GM18499 (cell line): ENCODE measurements around the gene POLE.

Experiments
- ATAC-seq: cut with Tn5 transposase; IDR thresholded peaks from one replicate; pipeline ENCODE4 v1.9.1; 2021; ENCODE audit warnings: moderate number of reproducible peaks; ENCODE audit not compliant: insufficient read depth, unreplicated experiment

POLE gene

GRCh38 chr12:132657004-132657727 is 30.0 kb downstream of the POLE start:
- no peak for ATAC-seq

DNA sequence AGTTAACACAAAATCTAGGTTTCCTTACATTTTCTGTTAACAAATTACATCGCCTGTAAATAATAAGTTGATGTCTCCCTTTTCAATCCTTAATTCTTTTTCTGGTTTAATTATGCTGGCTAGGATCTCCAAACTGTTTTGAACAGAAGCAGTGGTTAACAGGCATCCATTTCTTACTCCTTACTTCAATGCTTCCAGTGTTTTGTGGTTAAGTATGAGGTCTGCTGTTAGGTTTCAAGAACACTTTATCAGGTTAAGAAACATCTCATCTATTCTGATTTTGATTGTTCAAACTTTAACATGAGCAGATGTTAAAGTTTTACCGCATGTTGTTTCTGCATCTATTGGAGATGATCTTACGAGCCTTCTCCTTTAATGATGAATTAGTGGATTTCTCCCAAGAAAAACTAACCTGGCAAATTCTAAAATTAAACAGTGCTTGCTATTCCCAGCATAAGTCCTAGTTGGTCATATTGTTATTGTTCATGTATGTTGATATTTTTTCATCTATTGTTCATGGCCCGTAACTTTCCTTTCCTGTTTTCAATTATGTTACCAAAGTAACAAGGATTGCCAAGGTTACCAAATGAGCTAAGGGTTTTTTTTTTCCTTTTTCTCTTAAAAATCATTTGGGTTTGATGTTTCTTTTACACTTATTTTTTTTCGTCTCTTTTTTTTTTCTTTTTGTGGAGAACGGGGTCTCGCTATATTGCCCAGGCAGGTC is 33.4 kb downstream of the POLE start:
- no peak for ATAC-seq

DNA sequence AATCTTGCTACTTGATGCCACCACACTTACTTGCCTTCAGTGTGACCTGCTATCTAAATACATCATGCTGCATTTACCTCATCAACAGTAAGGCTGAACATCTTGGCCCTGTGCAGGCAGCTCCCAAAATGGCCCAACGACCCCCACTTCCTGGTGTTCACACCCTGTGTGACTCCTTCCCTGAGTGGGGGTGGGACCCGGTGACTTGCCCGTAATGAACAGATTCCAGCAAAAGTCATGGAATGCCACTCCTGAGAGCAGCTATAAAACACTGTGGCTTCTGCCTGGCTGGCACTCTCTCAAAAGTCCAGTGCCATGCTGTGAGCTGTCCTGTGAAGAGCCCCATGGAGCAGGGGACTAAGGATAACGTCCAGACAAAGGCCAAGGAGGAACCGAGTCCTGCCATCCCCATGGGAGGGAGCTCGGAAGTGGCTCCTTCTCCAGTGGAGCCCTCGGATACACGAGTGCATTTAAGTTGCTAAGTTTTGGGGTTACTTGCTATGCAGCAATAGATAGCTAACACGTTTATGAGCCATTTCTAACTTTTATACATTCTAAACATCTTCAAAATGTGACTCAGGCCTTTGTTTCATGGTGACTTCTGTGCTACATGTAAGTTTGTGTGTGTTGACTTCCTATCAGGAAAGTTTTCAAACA is 35.6 kb downstream of the POLE start:
- ATAC-seq = no peak

GRCh38 chr12:132649226-132649945 is 37.8 kb downstream of the POLE start:
- ATAC-seq = no peak

- no peak for ATAC-seq
Observed at GRCh38 chr12:132648616-132649225, 38.4 kb downstream of the POLE start.

DNA sequence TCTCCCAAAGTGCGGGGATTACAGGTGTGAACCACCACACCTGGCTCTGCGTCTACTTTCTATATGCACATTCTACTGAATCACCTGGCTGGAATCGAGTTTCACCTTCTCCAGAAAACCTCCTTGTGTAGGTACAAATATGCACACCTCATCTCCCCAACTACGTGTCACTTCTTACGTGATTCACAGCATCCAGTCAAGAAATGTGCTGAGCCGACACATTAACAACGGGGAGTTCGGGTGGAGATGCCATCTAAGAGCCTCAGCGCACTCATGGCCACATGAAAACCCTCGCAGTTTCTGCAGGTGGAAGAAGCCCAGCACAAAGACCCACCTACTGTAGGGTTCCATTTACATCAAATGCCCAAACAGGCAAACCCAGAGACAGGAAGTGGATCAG is 39.3 kb downstream of the POLE start:
- ATAC-seq = no peak

- no peak for ATAC-seq
Observed at GRCh38 chr12:132646850-132647249, 40.3 kb downstream of the POLE start.

DNA sequence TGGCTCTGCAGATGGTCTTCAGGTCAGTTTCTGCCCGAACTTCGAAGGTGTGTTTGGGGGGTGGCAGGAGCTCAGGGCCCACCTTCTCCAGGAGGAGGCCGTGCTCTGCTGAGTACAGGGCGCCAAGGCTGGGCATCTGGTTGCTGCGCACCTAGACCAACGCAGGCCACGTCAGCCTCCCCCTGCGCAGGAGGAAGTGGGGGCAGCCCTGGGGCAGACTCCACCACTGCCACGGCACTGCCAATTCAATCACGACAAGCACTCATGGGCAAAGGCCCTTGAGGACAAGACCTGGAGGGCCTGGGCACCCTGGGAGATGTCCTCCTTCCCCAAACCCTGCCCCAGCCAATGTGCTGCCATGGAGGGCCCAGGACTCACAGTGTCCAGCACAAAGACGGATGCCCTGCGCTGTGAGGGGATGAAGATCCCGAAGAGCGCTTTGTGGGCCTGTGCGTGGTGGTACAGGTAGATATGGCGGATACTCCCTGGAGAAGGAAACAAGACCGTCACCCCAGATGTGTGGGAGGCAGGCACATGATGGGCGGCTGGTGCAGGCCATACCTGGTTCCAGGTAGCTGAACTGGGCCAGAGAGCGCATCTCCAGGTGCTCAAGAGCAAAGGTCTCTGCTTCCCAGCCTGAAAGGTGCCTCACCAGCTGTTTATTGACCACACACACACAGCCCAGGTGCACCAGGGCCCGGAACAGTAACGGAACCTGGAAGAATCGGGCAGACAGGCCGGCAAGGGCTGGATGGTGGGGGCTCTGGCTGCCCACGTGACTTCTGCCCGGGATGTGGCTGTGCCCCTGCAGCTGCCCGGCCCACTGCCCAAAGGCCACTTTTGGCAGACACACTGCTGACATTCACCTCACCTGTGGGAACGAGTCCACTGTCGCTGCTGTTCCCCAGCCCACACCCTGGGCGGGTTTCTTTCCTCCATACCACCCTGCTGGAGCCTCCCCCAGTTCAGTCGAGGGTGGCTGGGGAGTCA is 44.0 kb downstream of the POLE start:
- no peak for ATAC-seq

DNA sequence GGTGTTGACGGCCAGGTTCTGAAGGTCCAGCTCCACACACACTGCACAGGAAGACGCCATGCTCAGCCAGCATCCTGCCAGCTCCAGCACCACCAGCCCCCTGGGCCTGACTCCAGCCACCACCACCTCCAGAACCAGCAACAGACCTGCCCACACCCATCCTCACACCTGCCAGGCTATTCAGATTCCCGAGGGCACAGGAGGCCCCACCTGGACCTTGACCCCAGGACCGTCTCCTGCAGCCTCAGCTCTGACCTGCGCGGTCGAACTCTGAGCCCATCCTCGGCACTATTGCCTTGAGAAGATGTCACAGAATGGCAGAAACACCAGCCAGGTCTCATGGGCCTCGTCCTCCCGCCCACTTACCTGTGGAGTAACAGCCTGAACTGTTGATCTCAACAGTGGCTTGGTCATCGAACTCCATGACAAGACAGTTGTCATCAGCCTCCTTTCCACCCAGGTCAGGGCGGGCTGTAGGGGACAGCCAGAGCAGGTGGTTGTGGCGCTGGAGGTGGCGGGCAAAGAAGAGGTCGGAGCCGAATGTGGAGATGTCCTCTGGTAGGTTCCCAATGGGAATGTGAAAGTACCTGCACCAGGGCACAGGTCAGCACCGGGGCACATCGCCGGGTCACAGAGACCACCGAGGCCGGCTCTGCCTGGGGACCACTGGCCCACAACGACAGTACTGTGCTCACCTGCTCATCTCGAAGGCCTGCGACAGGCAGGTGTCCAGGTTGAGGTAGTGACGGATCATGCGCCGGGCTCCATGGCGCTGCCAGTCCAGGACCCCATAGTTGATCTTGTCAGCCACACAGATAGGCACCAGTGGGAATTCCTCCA is 45.1 kb downstream of the POLE start:
- ATAC-seq = no peak

GRCh38 chr12:132640936-132641335 is 46.2 kb downstream of the POLE start:
- no peak for ATAC-seq

GRCh38 chr12:132639956-132640520 is 47.1 kb downstream of the POLE start:
- no peak for ATAC-seq

DNA sequence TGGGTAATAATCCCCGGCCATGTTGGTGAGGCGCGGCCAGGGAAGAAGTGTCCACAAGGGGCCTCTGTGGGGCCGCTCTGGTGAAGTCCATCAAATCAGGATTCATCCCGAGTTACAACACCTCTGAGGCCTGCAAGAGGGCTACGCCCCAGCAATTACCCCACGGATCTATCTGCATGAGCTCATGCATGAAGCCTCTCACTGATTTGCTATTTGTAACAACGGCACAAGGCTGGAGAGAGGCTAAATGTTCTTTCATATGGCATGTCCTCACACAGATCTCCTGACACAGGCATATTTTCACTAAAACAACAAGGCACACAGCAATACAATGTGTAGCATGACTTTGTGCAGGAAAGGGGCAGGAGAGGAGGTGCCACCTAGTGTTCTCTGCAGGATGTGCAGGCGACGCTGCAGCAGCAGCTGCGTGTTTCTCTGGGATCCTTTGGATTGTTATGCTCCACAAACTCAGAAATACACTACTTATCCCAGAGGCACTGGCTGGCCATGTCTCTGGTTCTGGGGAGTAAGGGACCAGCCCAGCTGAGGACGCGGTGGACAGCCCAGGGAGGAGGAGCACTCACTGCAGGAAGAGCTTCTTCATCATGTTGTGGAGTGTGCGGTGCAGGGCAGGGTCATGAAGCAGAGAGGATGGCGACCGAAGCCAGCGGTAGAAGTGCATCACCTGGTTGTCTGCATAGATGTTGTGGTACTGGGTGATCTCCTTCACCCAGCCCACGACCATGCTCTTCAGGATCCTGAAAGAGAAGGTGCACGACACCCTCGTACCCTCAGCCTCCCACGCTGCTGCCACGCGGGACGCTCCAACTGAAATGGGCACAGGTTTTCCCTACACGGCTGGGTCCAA is 48.4 kb downstream of the POLE start:
- ATAC-seq = no peak

- no peak for ATAC-seq
Observed at GRCh38 chr12:132637811-132638210, 49.3 kb downstream of the POLE start.

DNA sequence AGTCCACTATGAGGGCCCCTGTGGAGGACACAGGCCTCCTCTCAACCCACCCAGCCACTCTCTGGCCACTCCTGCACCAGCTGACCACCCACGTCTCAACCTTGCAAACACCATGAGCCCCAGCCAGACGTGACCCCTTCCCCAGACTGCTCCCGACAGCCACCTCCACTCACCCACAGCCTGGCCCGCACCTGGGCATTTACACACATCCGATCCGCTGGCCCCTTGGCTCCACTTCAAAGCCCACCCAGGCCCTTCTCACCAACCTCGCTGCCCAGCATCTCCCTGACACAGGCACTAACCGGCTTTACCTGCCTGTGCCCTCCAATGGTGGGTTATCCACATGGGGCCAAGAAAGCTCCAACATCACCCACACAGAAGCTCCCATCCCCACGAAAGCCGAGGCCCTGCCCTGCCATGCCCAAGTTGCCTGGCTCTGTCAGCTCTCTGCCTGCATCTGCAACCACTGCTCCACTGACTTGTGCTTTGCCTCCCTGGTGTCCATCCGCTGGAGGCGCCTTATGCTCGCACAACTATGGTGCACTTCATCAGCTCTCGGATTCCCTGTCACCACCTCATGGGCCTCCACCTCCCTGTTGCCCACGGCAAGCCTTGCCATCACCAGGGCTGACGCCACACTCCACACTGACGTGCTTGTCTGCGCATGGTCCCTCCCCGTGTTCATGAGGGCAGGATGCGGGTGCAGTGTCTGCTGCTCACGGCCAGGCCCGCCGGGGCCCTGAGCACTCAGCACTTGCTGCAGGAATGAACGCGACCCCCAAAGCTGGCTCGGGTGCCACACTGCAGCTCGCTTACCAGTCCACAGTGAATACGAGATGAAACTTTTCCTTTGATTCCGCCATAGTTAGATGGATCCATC is 51.8 kb downstream of the POLE start:
- ATAC-seq = no peak

DNA sequence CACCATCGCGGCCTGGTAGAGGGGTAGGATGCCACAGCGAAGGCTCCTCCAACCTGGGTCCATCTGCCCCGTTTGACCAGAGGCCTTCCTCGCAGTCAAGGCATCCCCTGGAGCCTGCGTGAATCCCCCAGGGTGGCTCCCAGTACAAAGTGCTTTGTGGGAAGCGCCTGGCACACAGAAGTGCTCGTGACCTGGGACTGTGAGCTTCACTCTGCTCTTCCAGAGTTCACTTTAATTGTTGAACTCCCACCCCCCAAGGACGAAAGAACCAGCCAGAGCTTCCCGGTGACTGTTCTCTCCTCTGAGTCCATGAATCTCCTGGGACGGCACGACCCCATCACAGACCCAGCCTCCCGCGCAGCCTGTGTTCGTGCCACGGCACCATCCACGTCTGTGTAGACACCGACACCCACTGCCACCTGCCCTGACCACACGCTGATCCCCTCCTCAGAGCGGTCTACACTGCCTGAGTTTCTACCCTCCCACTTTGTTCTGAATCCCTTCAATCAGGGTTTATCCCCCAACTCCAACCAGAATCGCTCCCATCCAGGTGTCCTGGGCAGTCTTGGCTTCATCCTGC is 52.6 kb downstream of the POLE start:
- ATAC-seq = no peak

- no peak for ATAC-seq
Observed at GRCh38 chr12:132633901-132634300, 53.2 kb downstream of the POLE start.
